GM19351 (cell line): ENCODE results near the gene KXD1.
"Not testable (repeated sequence)": the region's sequence is repeated elsewhere in the genome, so short reads cannot be mapped to it uniquely, and the experiment has no call there.

Experiments used
- ATAC-seq: cut with Tn5 transposase; IDR thresholded peaks from one replicate; pipeline ENCODE4 v1.9.1; 2021; ENCODE audit warnings: mild to moderate bottlenecking, moderate library complexity; ENCODE audit not compliant: unreplicated experiment

The KXD1 gene

DNA sequence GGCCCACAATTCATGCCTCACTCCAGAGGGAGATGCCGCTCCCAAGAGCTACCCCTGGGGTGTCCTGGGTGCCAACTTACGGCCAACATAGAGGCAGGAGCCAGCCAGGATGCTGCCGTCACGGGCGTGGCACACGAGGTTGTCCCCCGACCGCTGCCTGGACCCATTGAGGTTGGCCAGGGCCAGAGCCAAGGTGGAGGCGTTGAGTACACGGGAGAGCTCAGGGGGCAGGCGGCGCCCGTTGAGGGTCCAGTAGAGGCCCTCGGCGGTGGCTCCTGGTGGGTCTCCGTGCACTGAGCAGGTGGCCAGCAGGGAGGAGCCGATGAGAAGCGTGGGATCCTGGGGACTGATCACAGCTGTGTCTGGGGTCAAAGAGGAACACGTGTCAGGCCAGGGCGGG, 41.8 kb downstream of the KXD1 start:
- ATAC-seq = no peak

DNA sequence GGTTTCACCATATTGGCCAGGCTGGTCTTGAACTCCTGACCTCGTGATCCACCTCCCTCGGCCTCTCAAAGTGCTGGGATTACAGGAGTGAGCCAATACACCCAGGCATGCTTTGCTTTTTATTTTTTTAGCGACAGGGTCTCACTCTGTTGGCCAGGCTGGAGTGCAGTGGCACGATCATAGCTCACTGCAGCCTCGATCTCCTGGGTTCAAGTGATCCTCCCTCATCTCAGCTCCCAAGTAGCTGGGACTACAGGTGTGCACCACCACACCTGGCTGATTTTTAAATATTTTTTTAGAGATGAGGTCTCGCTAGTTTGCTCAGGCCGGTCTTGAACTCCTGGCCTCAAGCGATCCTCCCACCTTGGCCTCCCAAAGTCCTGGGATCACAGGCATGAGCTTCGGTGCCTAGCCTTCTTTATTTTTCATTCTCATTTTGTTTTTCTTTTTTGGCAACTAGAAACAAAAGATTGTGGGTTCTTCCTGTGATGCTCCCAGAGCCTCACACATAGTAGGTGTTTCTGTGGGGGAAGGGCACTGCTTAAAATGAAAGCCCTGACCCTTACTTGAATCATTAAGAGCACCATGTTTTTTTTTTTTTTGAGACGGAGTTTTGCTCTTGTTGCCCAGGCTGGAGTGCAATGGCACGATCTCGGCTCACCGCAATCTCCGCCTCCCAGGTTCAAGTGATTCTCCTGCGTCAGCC, 43.2 kb downstream of the KXD1 start:
- not testable (repeated sequence) for ATAC-seq

DNA sequence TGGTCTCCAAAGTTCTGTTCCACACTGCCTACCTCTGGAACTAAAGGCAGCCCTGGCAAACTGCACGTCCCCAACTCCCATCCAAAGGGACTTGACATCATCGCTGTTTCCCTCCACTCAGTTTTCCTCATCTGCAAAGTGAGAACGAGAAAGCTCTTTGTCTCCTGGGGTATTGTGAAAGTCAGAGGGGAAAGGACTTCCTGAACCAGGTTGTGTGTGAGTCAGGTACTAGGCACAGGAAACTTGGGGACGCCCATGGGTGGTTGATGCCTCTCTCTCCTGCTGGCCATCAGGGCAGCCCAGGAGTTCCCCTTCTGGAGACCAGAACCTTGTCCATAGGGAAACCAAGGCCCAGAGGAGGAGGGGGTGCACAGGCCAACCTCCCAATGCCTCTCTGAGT, 44.2 kb downstream of the KXD1 start:
- no peak for ATAC-seq

DNA sequence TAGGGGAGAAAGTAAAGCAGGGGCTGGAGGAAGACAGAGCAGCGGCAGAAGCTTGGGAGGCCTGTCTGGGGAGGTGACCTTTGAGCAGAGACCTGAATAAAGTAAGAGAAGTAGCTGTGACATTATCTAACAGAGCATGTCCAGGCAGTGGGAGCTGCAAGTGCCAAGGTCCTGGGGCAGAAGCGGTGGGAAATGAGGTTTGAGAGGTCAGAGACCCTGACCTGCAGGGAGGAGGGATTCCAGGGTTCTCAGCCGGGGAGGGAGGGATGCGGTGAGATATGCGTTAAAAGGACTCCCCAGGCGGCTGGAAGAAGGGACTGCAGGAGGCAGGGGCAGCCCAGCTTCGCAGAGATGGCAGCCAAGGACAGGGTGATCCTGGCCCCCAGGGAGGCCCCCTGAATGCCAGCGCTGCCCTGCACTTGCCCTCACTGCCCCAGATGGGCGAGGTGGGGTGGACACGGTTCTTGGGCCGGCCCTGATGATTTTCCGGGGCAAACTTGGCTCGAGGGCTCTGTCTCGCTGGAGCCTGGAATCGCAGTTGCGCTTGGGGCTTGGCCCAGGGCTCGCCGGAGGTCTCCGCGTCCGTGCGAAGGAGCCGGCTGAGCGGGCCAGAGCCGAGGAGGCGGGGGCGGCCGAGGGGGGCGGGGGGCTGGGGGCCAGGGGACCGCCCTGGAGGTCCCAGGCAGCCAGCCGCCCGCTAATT, 45.7 kb downstream of the KXD1 start:
- ATAC-seq = no peak

GRCh38 chr19:18603958-18604819, 46.5 kb downstream of the KXD1 start:
- ATAC-seq = no peak

- no peak for ATAC-seq
Observed at GRCh38 chr19:18604820-18605159, 47.1 kb downstream of the KXD1 start.

DNA sequence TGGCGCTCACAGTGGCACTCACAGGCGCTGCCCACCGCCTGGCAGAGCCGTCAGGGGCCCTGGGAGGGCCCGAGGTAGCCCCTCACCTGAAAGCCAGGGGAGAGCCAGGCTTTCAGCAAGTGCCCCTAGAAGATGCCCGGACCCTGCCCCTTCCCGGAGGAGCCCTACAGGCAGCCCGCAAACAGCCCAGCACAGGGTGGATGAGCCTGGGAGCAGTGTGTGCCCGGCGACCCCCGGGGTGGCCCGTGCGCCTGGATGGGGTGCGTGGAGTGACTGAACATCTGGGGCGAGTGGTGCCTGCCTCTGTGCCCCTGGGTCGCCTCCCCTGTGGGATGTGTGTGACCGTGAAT, 47.5 kb downstream of the KXD1 start:
- no peak for ATAC-seq

GRCh38 chr19:18605546-18606280, 48.0 kb downstream of the KXD1 start:
- no peak for ATAC-seq

DNA sequence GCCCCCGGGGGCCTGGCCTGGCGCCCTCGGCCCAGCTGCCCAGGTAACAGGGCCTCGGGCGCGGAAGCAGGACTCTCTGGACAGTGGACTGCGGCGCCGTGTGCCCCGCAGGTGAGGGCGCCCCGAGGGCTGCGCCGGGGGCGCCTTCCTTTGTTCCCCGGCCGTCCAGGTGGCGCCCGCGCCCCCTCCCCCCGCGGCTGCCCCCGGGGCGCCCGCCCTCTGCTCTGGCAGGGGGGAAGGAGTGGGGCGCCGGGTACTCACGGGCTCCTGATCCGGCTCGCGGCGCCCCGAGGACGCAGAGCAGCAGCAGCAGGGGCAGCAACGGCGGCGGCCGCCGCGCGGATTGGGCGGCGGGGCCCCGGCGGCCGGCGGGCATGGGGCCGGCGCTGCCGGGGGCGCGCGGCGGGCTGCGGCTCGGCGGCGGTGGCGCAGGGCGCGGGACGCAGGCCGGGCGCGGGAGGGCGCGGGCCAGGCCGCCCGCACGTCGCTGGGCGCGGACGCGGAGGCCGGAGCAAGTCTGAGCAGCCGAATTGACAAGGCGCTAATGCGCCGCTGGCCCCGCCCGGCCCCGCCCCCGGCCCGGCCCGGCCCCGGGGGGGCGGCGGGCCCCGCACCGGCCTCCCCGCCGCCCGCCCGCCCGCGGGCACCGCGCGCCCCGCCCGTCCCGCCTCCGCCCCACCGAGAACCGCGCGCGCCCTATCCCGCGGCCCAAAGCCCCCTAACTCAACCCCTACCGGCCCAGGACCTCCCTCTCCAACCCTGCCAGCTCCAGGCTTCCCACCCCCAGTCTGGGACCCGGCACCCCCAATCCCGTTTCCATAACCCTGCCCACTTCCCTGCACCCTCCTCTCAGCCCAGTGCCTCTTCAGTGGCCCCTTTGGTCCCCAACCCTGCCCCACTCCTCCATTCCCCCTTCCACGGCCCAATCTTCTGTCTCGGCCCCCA, 48.9 kb downstream of the KXD1 start, which contains the start of gene CRLF1:
TSS of gene CRLF1 (minus strand) at position 519 of the 945 bp plus-strand sequence. CDS start at position 376, 143 bp downstream.
- no peak for ATAC-seq

GRCh38 chr19:18607226-18608101, 49.8 kb downstream of the KXD1 start:
- ATAC-seq = no peak

- ATAC-seq = no peak
Observed at GRCh38 chr19:18608102-18608804, 50.6 kb downstream of the KXD1 start.

GRCh38 chr19:18608805-18609716, 51.4 kb downstream of the KXD1 start:
- ATAC-seq = no peak

DNA sequence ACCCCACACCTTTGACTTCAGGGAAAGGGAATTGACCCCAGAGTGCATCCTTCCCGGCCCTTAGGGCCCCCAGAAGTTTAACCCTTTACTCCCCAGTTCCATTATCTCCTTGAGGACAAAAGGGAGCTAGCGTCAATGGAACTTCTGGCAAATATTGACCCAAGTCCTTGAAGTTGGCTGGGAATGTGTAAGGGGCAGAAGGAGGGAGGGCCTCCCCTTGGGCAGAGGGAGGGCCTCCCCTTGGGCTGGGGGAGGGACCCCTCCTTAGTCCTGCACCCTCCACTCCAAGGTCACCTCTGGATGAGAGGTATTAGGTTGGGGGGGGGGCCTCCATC, 52.0 kb downstream of the KXD1 start:
- no peak for ATAC-seq

GRCh38 chr19:18610245-18610555, 52.5 kb downstream of the KXD1 start:
- no peak for ATAC-seq

DNA sequence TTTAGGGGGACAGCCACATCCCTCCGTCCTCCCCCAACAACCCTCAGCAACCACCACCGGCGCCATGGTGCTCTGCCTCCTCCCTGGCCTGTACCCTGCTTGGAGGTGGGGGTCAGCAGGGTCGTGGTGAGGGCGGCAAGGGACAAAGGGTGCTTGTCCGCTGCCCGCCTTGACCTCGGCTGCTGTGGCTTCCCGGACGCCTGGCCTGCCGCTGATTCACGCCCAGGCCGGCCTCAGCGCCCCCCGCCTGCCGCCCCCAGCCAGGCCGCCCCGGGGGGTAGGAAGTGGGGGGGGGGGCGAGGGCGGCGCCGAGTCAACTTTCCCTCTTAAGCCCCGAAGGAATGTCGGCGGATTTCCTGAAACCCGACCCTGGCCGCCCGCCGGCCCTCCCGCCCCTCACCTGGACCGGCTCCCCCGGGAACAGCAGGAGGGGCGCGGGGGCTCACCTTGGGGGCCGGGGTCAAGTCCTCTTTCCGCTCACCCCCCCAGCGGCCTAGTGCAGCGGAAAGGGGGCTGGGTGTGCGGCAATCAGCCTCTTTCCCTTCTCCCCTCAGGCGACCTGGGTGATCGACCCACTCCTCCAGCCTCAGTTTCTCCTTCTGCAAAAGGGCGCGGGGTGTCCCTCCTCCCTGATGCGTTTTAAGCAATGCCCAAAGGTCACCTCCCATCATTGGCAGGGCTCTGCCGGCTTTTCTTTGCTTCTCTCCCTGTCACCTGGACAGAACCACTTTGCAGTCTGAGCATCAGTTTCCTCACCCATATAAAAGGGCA, 53.1 kb downstream of the KXD1 start:
- ATAC-seq = no peak

- ATAC-seq = no peak
Observed at GRCh38 chr19:18611327-18612050, 53.8 kb downstream of the KXD1 start.
